BJ (cell line): ENCODE measurements around the gene DLX6. TPM values are rescaled to one million over a fixed set of nuclear protein-coding genes. Genes with fewer than 3 reads are reported as not detected.

ENCODE experiments used
- CTCF ChIA-PET: fragments of 350-600 bp; formaldehyde crosslinking; extraction: SDS; loops from one replicate; lab custom pipeline; 2021; ENCODE audit warnings: antibody characterized with exemption, inconsistent platforms; lab: Yijun Ruan, JAX
- POLR2A ChIA-PET: fragments of 300-600 bp; sonication (Branson Sonifier 250); formaldehyde crosslinking; extraction: SDS; loops from one replicate; lab custom pipeline; 2021; ENCODE audit warnings: antibody characterized with exemption; lab: Charles Lee
- DNase-seq: peaks from one replicate; pipeline ENCODE4 v3.0.0-alpha.2; 2011; ENCODE audit warnings: low read depth
- H3K27me3 ChIP-seq: 2 replicates; pipeline ENCODE4 v1.6.0; 2011; ENCODE audit warnings: low read length; ENCODE audit not compliant: control insufficient read depth, insufficient read depth
- H3K36me3 ChIP-seq: 2 replicates; pipeline ENCODE4 v1.5.1; 2011; ENCODE audit warnings: low read length; ENCODE audit not compliant: control insufficient read depth, insufficient read depth
- H3K4me3 ChIP-seq: 2 replicates; pipeline ENCODE4 v1.5.1; 2011; ENCODE audit warnings: low read depth, mild to moderate bottlenecking, control low read depth, low read length
- CTCF ChIP-seq: IDR thresholded peaks from 2 replicates; pipeline ENCODE4 v1.5.1; 2011; ENCODE audit warnings: low read depth, mild to moderate bottlenecking, control low read depth, inconsistent platforms, low read length, moderate library complexity; ENCODE audit not compliant: insufficient read depth
- polyA plus RNA-seq: library from polyadenylated mRNA; depleted of rRNA; stranded (reverse); fragments of >200 nt; gene quantifications from 2 replicates; pipeline ENCODE4 v1.2.3, GENCODE V29; 2011

DLX6 gene
- polyA plus RNA-seq, 1 experiment = not detected

- H3K27me3 ChIP-seq = peaks cover 28% of the 10 kb centered on the region
- CTCF ChIA-PET = interaction anchor here (0.7 kb wide), 1 partner anchor 9 kb away, joined by 3 read pairs; no protein-coding TSS in a partner anchor
- no peak overlapping the region for H3K4me3 ChIP-seq
- TF ChIP-seq CTCF = no peak
- DNase-seq = no peak
- POLR2A ChIA-PET = no interaction called here
- H3K36me3 ChIP-seq = no peaks in the 10 kb centered on the region
These were observed 2.2 kb downstream of the DLX6 start for GRCh38 chr7:97007583-97007861.

GRCh38 chr7:97008275-97008917 lies 3.0 kb downstream of the DLX6 start:
- DNase-seq = no peak
- Histone ChIP-seq H3K36me3 (no peaks in the 10 kb centered on the region), H3K27me3 (peaks cover 27% of the 10 kb centered on the region), H3K4me3 (no peak overlapping the region)
- CTCF ChIA-PET = interaction anchor here (0.5 to 1.6 kb wide), 4 partner anchors 8 to 932 kb away, joined by 3 to 4 read pairs (median 3); no protein-coding TSS in a partner anchor
- POLR2A ChIA-PET = no interaction called here
- no peak for TF ChIP-seq CTCF

- no peak for TF ChIP-seq CTCF
- Histone ChIP-seq H3K4me3 (no peak overlapping the region), H3K36me3 (no peaks in the 10 kb centered on the region), H3K27me3 (peaks cover 19% of the 10 kb centered on the region)
- DNase-seq = no peak
- ChIA-PET CTCF (no interaction called here), POLR2A (no interaction called here)
These were observed 4.7 kb downstream of the DLX6 start for GRCh38 chr7:97009753-97010732.

GRCh38 chr7:97011104-97011503 lies 5.8 kb downstream of the DLX6 start:
- no peaks in the 10 kb centered on the region for H3K36me3 ChIP-seq
- no peak overlapping the region for H3K4me3 ChIP-seq
- no peak for TF ChIP-seq CTCF
- no peak for DNase-seq
- POLR2A ChIA-PET = no interaction called here
- H3K27me3 ChIP-seq = peaks cover 20% of the 10 kb centered on the region
- CTCF ChIA-PET = no interaction called here
